Non-pigmented ciliary epithelial cell (primary cell): ENCODE results near the gene WDR27.
"Not testable (repeated sequence)": the region's sequence is repeated elsewhere in the genome, so short reads cannot be mapped to it uniquely, and the experiment has no call there.

Experiments used
- DNase-seq: peaks from one replicate; pipeline ENCODE4 v3.0.0-alpha.2; 2010; ENCODE audit warnings: low read depth

Gene WDR27

GRCh38 chr6:169639653-169640278 is 62.1 kb downstream of the WDR27 start:
- DNase-seq = no peak

GRCh38 chr6:169638915-169639314 is 62.9 kb downstream of the WDR27 start:
- DNase-seq = no peak

- DNase-seq = no peak
Measured at GRCh38 chr6:169638388-169638787, 63.4 kb downstream of the WDR27 start.

DNA sequence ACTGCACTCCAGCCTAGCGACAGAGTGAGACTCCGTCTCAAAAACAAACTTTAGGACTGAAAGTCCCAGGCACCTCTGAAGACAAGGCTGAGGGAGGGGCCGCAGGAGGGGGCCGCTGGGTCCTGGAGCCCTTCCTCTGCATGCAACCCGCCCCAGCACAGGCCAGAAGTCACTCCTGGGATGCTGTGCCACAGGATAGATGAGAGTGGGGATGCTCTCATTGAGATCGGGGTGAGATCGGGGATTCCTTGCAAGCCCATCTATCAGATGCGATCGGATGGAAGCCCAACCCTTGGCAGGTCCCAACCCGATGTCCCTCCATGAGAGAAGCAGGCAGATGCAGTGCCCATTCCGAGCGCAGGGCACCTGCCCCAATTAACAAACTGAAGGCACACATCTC is 66.5 kb downstream of the WDR27 start:
- no peak for DNase-seq

- DNase-seq = no peak
Measured at GRCh38 chr6:169632841-169633240, 69.0 kb downstream of the WDR27 start.

GRCh38 chr6:169629256-169629655 is 72.6 kb downstream of the WDR27 start:
- no peak for DNase-seq

DNA sequence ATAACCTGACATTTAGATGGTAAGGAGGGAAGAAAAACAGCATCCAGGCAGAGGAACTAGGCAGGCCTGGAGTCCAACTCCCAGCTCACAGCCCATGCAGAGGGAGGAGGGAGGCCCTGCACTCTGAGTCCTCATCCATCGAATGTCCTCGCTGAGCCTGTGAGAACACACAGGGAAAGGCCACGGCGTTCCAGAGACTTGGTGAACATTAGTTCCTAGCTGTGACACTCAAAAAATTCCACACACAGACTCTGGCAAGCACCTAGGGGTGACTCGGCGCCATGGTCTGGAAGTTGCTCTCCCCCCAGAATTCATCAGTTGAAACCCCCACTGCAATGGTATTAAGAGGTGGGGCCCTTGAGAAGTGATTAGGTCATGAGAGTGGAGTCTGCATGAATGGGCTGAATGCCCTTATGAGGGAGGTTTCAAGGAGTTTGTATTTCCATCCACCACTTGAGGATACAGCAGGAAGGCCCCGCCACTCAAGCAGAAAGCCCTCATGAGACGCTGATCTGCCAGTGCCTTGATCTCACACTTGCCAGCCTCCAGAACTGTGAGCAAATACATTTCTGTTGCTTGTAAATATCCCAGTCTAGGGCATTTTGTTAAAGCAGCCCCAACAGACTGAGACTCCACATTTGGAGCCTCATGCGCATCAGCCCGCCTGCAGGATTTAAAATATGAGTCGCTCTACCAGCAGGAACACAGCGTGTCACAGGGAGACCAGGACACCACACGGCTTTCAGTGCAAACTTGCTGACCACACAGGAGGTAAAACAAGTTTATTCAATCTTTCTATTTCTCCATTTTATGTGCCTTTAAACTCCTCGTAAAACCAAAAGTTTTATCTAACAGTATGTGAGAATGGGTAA is 73.9 kb downstream of the WDR27 start:
- DNase-seq = no peak

GRCh38 chr6:169626649-169627048 is 75.2 kb downstream of the WDR27 start:
- DNase-seq = no peak

GRCh38 chr6:169626169-169626568 is 75.7 kb downstream of the WDR27 start:
- DNase-seq = no peak

- no peak for DNase-seq
Measured at GRCh38 chr6:169625376-169625775, 76.5 kb downstream of the WDR27 start.

DNA sequence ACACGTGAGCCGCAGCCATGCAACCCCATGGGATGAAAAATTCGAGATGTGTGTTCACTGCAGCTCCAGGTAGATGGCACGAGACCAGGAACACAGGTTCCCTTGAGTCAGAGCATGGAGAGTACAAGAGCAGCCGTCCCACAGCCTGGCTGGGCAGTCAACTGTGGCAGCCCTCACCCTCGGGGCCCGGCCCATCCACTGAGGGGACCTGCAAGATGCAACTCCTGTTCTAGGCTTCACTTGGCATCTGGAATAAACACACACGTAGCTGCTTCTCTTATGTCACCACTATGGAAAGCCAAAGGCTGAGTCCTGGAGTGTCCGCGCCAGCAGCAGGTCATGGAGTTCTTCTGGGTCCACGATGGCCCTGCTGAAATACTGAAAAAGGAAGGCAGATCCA is 77.0 kb downstream of the WDR27 start:
- DNase-seq = no peak

- no peak for DNase-seq
Measured at GRCh38 chr6:169623975-169624374, 77.9 kb downstream of the WDR27 start.

DNA sequence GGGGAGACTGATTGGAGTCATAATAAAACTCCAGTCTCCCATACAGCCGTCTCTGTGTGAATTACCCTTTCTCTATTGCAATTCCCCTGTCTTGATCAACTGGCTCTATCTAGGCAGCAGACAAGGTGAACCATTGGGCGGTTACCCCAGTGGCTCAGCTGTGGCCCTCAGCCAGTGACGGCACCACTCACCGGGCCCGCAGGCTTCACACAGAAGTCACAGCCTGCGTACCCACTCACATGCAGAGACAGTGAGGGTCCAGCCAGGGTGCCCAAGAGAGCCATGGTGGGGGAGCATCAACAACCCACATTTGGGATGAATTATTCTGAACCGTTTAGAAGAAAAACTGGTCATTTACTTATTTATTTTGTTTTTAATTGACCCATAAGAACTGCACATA is 78.5 kb downstream of the WDR27 start:
- DNase-seq = no peak

DNA sequence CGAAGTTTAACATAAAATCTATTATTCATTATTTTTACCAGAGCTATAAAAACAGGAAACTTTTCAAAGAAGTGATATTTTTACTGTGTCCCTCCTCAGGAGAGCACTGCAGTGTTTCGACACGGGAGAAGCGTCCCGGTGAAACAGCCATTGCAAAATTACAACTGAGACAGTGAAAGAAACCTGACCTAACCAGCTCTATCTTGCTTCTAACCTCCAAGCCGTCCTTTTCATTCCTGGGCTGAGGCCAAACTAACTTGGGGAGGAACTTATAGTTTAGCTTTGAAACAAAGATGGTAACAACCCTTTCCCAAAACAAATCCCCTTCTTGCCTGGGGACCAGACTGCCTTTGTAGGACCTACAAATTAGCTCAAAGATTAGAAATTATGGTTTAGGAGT is 79.2 kb downstream of the WDR27 start:
- DNase-seq = no peak

DNA sequence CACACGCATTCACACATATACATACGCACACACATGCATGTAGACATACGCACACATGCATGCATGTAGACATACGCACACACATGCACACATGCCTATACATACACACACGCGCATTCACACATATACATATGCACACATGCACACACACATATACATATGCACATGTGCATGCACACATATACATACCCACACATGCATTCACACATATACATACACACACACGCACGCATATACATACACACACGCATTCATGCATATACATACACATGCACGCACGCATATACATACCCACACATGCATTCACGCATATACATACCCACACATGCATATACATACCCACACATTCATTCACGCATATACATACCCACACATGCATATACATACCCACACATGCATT is 80.5 kb downstream of the WDR27 start:
- no peak for DNase-seq

DNA sequence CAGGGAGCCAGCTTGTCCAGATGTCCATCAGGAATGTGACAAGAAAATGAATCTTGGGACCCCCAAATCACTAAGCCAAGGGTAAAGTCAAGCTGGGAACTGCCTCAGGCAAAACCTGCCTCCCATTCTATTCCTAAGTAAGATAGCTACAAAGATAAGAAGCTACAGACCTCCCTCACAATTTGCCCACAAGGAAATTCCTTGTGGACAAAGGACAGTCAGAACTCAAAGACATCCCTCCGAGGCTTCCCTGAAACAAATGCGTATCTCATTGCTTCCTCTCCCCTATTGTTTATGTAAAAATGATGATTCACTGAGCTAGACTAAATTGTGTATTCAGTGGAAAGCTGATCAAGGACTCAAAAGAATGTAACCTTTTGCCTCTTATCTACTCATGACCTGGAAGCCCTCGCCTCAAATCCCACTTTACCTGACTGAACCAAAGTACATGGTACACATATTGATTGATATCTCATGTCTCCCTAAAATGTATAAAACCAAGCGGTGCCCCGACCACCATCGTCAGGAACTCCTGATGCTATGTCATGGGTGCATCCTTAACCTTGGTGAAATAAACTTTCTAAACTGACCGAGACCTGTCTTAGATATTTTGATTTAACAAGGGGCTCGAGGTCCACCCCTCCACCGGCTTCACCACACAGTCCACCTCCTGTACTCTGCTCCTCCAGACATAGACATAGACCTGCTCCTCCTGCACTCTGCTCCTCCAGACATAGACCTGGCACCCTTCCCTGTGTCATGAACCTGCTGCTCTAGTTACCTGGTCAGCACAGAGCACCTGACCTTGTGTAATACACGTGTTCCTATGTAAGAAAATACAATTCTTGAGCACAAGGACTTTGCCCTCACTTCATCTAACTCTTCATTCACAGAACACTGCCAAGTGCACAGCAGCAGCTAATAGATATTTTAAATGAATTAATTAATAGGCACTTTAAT is 81.4 kb downstream of the WDR27 start:
- peak; percentile 50 for DNase-seq

GRCh38 chr6:169619650-169620049 is 82.2 kb downstream of the WDR27 start:
- DNase-seq = no peak

GRCh38 chr6:169618526-169619490 is 83.0 kb downstream of the WDR27 start:
- peak; percentile 68 for DNase-seq

- no peak for DNase-seq
Measured at GRCh38 chr6:169617562-169617961, 84.3 kb downstream of the WDR27 start.

DNA sequence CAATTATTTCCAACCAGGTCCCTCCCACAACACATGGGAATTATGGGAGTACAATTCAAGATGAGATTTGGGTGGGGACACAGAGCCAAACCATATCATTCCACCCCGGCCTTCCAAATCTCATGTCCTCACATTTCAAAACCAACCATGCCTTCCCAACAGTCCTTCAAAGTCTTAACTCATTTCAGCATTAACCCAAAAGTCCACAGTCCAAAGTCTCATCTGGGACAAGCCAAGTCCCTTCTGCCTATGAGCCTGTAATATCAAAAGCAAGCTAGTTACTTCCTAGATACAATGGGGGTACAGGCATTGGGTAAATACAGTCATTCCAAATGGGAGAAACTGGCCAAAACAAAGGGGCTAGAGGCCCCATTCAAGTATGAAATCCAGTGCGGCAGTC is 93.2 kb downstream of the WDR27 start:
- not testable (repeated sequence) for DNase-seq

DNA sequence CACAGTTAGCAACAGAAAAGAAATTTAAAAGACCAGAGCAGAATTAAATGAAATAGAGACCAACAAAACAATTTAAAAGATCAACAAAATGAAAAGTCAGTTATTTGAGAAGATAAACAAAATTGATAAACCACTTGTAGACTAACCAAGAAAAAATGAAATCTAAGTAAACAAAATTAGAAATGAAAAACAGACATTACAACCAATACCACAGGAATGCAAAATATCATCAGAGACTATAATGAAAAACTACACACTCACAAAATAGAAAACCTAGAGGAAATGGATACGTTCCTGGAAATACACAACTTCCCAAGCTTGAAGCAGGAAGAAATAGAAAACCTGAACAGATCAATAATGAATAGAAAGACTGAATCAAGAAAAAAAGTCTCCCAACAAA is 97.8 kb downstream of the WDR27 start:
- no peak for DNase-seq
